ENCODE data around the gene ZNF181. TPM values are rescaled to one million over a fixed set of nuclear protein-coding genes. Genes with fewer than 3 reads are reported as not detected.
A peak's percentile ranks its signal among the peaks of the same experiment; 100 is the strongest.

The ZNF181 gene
- polyA plus RNA-seq, 2 of the 4 experiments (the other 2 are of a cell fraction): 17.0 to 24.6 TPM

DNA sequence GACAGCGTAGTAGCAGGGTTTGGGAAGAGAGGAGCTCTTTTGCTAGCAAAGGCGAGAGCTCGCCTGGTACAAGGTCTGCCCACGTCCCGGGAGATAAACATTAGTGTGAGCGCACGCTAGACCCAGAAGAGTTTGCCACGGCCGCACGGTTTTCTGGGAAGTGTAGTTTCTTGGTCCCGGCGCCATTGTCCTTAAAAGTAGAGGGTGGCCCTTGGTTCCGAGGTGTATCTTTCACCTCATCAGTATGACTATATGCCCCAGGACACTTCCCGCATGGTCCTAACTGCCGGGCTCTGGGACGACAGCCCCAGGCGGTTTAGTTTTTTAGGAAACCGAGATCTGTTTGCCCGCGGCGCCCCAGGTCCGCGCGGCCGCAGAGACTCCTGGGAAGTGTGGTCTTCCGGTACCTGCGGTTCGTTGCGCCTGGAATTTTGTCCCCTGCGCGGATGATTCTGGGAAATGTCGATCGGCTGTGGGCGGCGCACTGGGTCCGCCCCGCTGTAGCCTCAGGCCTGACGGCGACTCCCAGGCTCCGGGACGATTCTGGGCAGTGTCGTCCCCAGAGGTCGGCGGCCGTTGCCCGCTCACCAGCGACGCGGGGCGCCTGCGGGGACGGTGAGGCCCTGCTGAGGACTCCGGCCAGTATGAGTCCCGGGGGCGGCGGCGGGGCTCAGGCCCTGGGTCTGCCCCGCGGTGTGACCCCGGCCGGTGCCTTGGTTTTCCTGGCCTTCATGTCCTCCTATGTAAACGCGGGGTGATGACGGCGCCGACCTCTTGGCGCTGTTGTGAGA lies at the start of gene ZNF181 (continued):
- TF ChIP-seq RNF2 (IDR thresholded peaks at IDR 0.05; ENCODE audit: borderline replicate concordance, low read depth) (peak; percentile 57; the same call in 1 of the 2 replicates), JUNB (IDR thresholded peaks at IDR 0.05) (no peak), KDM1A (IDR thresholded peaks at IDR 0.05; ENCODE audit: low read depth) (no peak), HOXB5 (CRISPR knock-in tag; IDR thresholded peaks at IDR 0.05) (peak; percentile 76), HMGXB4 (CRISPR knock-in tag; IDR thresholded peaks at IDR 0.05; ENCODE audit: borderline replicate concordance) (peak; percentile 94), EHF (CRISPR knock-in tag; IDR thresholded peaks at IDR 0.05) (peak; percentile 83; the same call in 1 of the 2 replicates), EHMT2 (IDR thresholded peaks at IDR 0.05; ENCODE audit: low read depth) (no peak), POLR2A (IDR thresholded peaks at IDR 0.05; ENCODE audit: low read length) (peak; percentile 90), FOSB (CRISPR knock-in tag; IDR thresholded peaks at IDR 0.05) (no peak), REST (IDR thresholded peaks at IDR 0.05) (0 out of 2 replicates have a peak, but pooled peaks have one; percentile 18), POLR2AphosphoS2 (conservative IDR thresholded peaks at IDR 0.05; ENCODE audit: low read length) (no peak), BHLHE40 (IDR thresholded peaks at IDR 0.05; ENCODE audit: low read depth, low read length) (no peak), HEYL (CRISPR knock-in tag; IDR thresholded peaks at IDR 0.05) (no peak), ZSCAN20 (CRISPR knock-in tag; IDR thresholded peaks at IDR 0.05) (no peak), CHD4 (IDR thresholded peaks at IDR 0.05; ENCODE audit: borderline replicate concordance) (no peak), MYC (IDR thresholded peaks at IDR 0.05; ENCODE audit: borderline replicate concordance, low read length) (peak; percentile 49; the same call in 1 of the 2 replicates)
- TF ChIP-seq, protein P1, sequence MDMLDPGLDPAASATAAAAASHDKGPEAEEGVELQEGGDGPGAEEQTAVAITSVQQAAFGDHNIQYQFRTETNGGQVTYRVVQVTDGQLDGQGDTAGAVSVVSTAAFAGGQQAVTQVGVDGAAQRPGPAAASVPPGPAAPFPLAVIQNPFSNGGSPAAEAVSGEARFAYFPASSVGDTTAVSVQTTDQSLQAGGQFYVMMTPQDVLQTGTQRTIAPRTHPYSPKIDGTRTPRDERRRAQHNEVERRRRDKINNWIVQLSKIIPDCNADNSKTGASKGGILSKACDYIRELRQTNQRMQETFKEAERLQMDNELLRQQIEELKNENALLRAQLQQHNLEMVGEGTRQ (IDR thresholded peaks at IDR 0.05): no peak; the same call in 1 of the 2 replicates
- TF ChIP-seq, protein P2, sequence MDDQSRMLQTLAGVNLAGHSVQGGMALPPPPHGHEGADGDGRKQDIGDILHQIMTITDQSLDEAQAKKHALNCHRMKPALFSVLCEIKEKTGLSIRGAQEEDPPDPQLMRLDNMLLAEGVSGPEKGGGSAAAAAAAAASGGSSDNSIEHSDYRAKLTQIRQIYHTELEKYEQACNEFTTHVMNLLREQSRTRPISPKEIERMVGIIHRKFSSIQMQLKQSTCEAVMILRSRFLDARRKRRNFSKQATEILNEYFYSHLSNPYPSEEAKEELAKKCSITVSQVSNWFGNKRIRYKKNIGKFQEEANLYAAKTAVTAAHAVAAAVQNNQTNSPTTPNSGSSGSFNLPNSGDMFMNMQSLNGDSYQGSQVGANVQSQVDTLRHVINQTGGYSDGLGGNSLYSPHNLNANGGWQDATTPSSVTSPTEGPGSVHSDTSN (IDR thresholded peaks at IDR 0.05): 0 out of 2 replicates have a peak, but pooled peaks have one; percentile 51
- TF ChIP-seq, protein P3, sequence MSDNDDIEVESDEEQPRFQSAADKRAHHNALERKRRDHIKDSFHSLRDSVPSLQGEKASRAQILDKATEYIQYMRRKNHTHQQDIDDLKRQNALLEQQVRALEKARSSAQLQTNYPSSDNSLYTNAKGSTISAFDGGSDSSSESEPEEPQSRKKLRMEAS (IDR thresholded peaks at IDR 0.05): peak; percentile 79
- TF ChIP-seq, protein P4, sequence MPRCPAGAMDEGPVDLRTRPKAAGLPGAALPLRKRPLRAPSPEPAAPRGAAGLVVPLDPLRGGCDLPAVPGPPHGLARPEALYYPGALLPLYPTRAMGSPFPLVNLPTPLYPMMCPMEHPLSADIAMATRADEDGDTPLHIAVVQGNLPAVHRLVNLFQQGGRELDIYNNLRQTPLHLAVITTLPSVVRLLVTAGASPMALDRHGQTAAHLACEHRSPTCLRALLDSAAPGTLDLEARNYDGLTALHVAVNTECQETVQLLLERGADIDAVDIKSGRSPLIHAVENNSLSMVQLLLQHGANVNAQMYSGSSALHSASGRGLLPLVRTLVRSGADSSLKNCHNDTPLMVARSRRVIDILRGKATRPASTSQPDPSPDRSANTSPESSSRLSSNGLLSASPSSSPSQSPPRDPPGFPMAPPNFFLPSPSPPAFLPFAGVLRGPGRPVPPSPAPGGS (IDR thresholded peaks at IDR 0.05): peak; percentile 65; the same call in 2 of the 3 replicates

All from A549 (cell line).